Sigmoid colon (tissue), 7 donors: Measurements from ENCODE around the gene SLC4A1. TPM values are rescaled to one million over a fixed set of nuclear protein-coding genes. Genes with fewer than 3 reads are reported as not detected.

Experiments
- DNase-seq: peaks from one replicate; pipeline ENCODE4 v3.0.0-alpha.2; 2019
- H3K27ac ChIP-seq, 4 donors: fragments of 200-600 bp; sonication (generic); one replicate each; pipeline ENCODE4 v1.5.1; 2016 to 2019; ENCODE audit warnings: mild to moderate bottlenecking in 1 of 4
- H3K27me3 ChIP-seq, 3 donors: fragments of 200-600 bp; sonication (generic); one replicate each; pipeline ENCODE4 v1.5.1; 2019; ENCODE audit warnings: mild to moderate bottlenecking in 1 of 3
- H3K36me3 ChIP-seq, 4 donors: fragments of 200-600 bp; sonication (generic); one replicate each; pipeline ENCODE4 v1.5.1; 2016 to 2019
- H3K4me1 ChIP-seq, 4 donors: fragments of 200-600 bp; sonication (generic); one replicate each; pipeline ENCODE4 v1.5.1; 2017 to 2019
- H3K4me3 ChIP-seq, 4 donors: fragments of 200-600 bp; sonication (generic); one replicate each; pipeline ENCODE4 v1.5.1; 2017 to 2019; ENCODE audit warnings: mild to moderate bottlenecking in 2 of 4, moderate library complexity in 1 of 4
- H3K9me3 ChIP-seq, 4 donors: fragments of 200-600 bp in 3 of 4; sonication (generic) in 3 of 4; one replicate each; pipeline versions ENCODE4 v1.5.1 to v1.6.1; 2013 to 2019
- EP300 ChIP-seq, 4 donors: sonication (generic); formaldehyde crosslinking; IDR thresholded peaks; one replicate each; pipeline ENCODE4 v1.6.1; 2017; ENCODE audit warnings: antibody characterized with exemption in 4 of 4
- POLR2A ChIP-seq, 2 donors: fragments of 450-650 bp; IDR thresholded peaks; one replicate each; pipeline ENCODE4 v1.6.1; 2016; ENCODE audit warnings: antibody characterized with exemption in 2 of 2, mild to moderate bottlenecking in 2 of 2, moderate library complexity in 2 of 2
- POLR2AphosphoS5 ChIP-seq, 4 donors: sonication (generic); formaldehyde crosslinking; IDR thresholded peaks; one replicate each; pipeline ENCODE4 v1.6.1; 2017; ENCODE audit warnings: antibody characterized with exemption in 4 of 4
- whole genome bisulfite sequencing, 2 donors: extraction: QIAGEN DNeasy Blood & Tissue Kit; methylation state at CpG; one replicate each; pipeline ENCODE4 v1.1.7; 2013; 5-methylcytosine and 5-hydroxymethylcytosine counted together
- intact Hi-C: fragments of 100-400 bp; cut with DNase I; formaldehyde crosslinking; loops from one replicate; pipeline ENCODE4 v1.15.1; 2023
- polyA plus RNA-seq, 3 donors: library from polyadenylated mRNA; stranded (reverse); fragments of 200-250 nt; gene quantifications; one replicate each; pipeline ENCODE4 v1.2.3, GENCODE V29; 2013
- total RNA-seq, 4 donors: library from RNA; depleted of rRNA; stranded (reverse); fragments of >200 nt; gene quantifications; one replicate each; pipeline ENCODE4 v1.1.0, GENCODE V29; 2016
- TF ChIP-seq, protein P1 (sequence below), 4 experiments: fragments of 450-650 bp in 3 of 4; fragments of 200-600 bp in 1 of 4; IDR thresholded peaks; one replicate each; pipeline ENCODE4 v1.5.1; 2016 to 2019; ENCODE audit warnings: antibody characterized with exemption in 4 of 4, mild to moderate bottlenecking in 3 of 4, moderate library complexity in 2 of 4
- donor health status: healthy with polysubstance abuse.
- donor health status: Bipolar disorder and iron deficiency.
- donor health status: healthy.

The SLC4A1 gene
- total and polyA plus RNA-seq, 7 donors: under 0.01 to 0.23 TPM; not detected in 5

DNA sequence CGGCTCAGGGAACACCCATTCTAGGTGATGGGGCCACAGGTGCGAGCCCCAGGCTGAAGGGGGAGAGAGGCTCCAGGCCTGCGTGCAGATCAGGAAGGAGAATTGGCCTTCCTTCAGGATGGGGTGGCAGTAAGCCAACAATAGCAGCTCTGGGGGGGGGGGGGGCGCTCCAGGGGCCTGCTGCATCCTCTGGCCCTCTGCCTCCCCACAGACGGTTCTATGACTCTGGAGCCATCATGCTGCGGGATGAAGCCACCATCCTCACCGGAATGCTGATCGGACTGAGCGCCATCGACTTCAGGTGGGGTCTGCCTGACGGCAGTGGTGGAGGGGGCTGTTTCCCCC is 46.6 kb upstream of the SLC4A1 start:
- WGBS, 2 donors: 31 to 38% methylated on average over 11 of the region's 11 CpGs
- Histone ChIP-seq H3K27ac (no peak overlapping the region), H3K27me3 (peaks cover 22 to 55% (median 50%) of the 10 kb centered on the region in 3 donors), H3K4me3 (no peak overlapping the region), H3K9me3 (no peaks in the 10 kb centered on the region), H3K36me3 (peaks cover 0 to 5% (median 2%) of the 10 kb centered on the region in 4 donors), H3K4me1 (peaks cover 0 to 14% (median 10%) of the 10 kb centered on the region in 4 donors)
- no peak for DNase-seq
- TF ChIP-seq EP300 (IDR thresholded peaks at IDR 0.05) (no peak), POLR2AphosphoS5 (IDR thresholded peaks at IDR 0.05) (no peak), POLR2A (IDR thresholded peaks at IDR 0.05) (no peak)
- TF ChIP-seq, protein P1, sequence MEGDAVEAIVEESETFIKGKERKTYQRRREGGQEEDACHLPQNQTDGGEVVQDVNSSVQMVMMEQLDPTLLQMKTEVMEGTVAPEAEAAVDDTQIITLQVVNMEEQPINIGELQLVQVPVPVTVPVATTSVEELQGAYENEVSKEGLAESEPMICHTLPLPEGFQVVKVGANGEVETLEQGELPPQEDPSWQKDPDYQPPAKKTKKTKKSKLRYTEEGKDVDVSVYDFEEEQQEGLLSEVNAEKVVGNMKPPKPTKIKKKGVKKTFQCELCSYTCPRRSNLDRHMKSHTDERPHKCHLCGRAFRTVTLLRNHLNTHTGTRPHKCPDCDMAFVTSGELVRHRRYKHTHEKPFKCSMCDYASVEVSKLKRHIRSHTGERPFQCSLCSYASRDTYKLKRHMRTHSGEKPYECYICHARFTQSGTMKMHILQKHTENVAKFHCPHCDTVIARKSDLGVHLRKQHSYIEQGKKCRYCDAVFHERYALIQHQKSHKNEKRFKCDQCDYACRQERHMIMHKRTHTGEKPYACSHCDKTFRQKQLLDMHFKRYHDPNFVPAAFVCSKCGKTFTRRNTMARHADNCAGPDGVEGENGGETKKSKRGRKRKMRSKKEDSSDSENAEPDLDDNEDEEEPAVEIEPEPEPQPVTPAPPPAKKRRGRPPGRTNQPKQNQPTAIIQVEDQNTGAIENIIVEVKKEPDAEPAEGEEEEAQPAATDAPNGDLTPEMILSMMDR (IDR thresholded peaks at IDR 0.05): no peak
- intact Hi-C loops: no loop called here

- no peak for DNase-seq
- Histone ChIP-seq H3K4me3 (no peak overlapping the region), H3K36me3 (peaks cover 0 to under 1% (median 0%) of the 10 kb centered on the region in 4 donors), H3K9me3 (no peaks in the 10 kb centered on the region), H3K4me1 (peaks cover 0 to 17% (median 13%) of the 10 kb centered on the region in 4 donors), H3K27ac (no peak overlapping the region), H3K27me3 (peaks cover 22 to 55% (median 50%) of the 10 kb centered on the region in 3 donors)
- TF ChIP-seq, protein P1 (IDR thresholded peaks at IDR 0.05): no peak
- TF ChIP-seq POLR2A (IDR thresholded peaks at IDR 0.05) (no peak), EP300 (IDR thresholded peaks at IDR 0.05) (no peak), POLR2AphosphoS5 (IDR thresholded peaks at IDR 0.05) (no peak)
- 73 to 83% methylated on average over 7 of the region's 7 CpGs for WGBS, 2 donors
- intact Hi-C loops: no loop called here
Observed at GRCh38 chr17:44314031-44314430, 46.1 kb upstream of the SLC4A1 start.

DNA sequence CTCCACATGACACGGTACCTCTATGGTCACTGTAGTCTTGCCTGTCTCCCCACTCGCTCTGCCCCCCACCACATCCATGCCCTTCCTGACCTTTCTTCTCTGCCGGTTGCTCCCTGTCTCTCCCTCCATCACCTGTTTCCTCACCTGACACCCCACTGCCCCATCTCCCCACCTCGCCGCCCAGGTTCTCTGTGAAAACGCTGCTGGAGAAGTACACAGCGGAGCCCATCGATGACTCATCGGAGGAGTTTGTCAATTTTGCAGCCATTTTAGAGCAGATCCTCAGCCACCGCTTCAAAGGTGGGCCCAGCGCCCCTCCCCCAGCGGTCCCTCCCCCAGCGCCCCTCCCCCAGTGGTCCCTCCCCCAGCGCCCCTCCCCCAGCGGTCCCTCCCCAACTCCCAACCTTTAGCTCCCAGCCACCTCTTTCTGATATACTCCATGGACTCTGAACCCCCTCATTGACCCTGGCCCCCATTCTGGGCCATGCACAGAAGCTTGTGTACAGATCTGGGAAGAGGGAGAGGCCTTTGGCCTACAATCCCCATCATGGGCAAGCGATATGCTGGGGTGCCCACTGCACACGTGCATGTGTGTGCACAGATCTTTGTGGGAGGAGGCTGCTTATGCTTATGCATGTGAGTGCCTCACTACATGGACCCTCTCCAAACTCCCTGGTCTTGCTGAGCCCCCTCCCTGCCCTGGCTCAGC is 44.6 kb upstream of the SLC4A1 start:
- H3K27me3 ChIP-seq: peaks cover 22 to 51% (median 49%) of the 10 kb centered on the region in 3 donors
- TF ChIP-seq POLR2AphosphoS5 (IDR thresholded peaks at IDR 0.05): no peak
- TF ChIP-seq POLR2A (IDR thresholded peaks at IDR 0.05): no peak
- TF ChIP-seq, protein P1 (IDR thresholded peaks at IDR 0.05): no peak
- TF ChIP-seq EP300 (IDR thresholded peaks at IDR 0.05): no peak
- intact Hi-C loops: no loop called here
- no peaks in the 10 kb centered on the region for H3K9me3 ChIP-seq
- H3K4me1 ChIP-seq: peaks cover 0 to 28% (median 27%) of the 10 kb centered on the region in 4 donors
- H3K4me3 ChIP-seq: no peak overlapping the region
- H3K27ac ChIP-seq: no peak overlapping the region
- DNase-seq: no peak
- 64 to 70% methylated on average over 17 of the region's 17 CpGs for WGBS, 2 donors
- H3K36me3 ChIP-seq: no peaks in the 10 kb centered on the region

- intact Hi-C loops: no loop called here
- TF ChIP-seq POLR2AphosphoS5 (IDR thresholded peaks at IDR 0.05) (no peak), POLR2A (IDR thresholded peaks at IDR 0.05) (no peak), EP300 (IDR thresholded peaks at IDR 0.05) (no peak)
- TF ChIP-seq, protein P1 (IDR thresholded peaks at IDR 0.05): no peak
- Histone ChIP-seq H3K9me3 (no peaks in the 10 kb centered on the region), H3K27ac (no peak overlapping the region), H3K4me1 (peaks cover 0 to 32% (median 31%) of the 10 kb centered on the region in 4 donors), H3K36me3 (no peaks in the 10 kb centered on the region), H3K4me3 (no peak overlapping the region), H3K27me3 (peaks cover 22 to 43% (median 40%) of the 10 kb centered on the region in 3 donors)
- DNase-seq: no peak
- WGBS, 2 donors: 71 to 84% methylated on average over 4 to 5 of the region's 5 CpGs
Observed at GRCh38 chr17:44311562-44312181, 43.7 kb upstream of the SLC4A1 start.
